Central memory CD8-positive, alpha-beta T cell (primary cell): ENCODE data around the gene HSPB2.

ENCODE experiments used
- ATAC-seq: fragments of 150-1000 bp; cut with Tn5 transposase; replicated peaks from 2 replicates; pipeline ENCODE4 v1.10.0; 2022; ENCODE audit warnings: mild to moderate bottlenecking, moderate FRiP score, moderate number of reproducible peaks; ENCODE audit not compliant: poor library complexity, severe bottlenecking; ENCODE audit errors: extremely low read depth
- DNase-seq, 2 donors: peaks; one replicate each; pipeline ENCODE4 v3.0.0; 2021; ENCODE audit warnings: low spot score in 2 of 2
- H3K27ac Mint-ChIP-seq: one replicate; pipeline ENCODE4 v1.8.0; 2022; ENCODE audit warnings: low read depth, mild to moderate bottlenecking, moderate library complexity, mixed read lengths
- H3K27me3 Mint-ChIP-seq: one replicate; pipeline ENCODE4 v1.8.0; 2022; ENCODE audit warnings: mixed read lengths
- H3K36me3 Mint-ChIP-seq: one replicate; pipeline ENCODE4 v1.8.0; 2022; ENCODE audit warnings: mild to moderate bottlenecking, moderate library complexity, mixed read lengths; ENCODE audit not compliant: insufficient read depth
- H3K4me1 Mint-ChIP-seq: one replicate; pipeline ENCODE4 v1.8.0; 2022; ENCODE audit warnings: mixed read lengths
- H3K4me3 Mint-ChIP-seq: one replicate; pipeline ENCODE4 v1.8.0; 2022; ENCODE audit warnings: mild to moderate bottlenecking, moderate library complexity, mixed read lengths
- H3K9me3 Mint-ChIP-seq: one replicate; pipeline ENCODE4 v1.8.0; 2022; ENCODE audit warnings: mixed read lengths

The HSPB2 gene

GRCh38 chr11:111934306-111934705, 21.8 kb downstream of the HSPB2 start:
- H3K27me3 Mint-ChIP-seq = no peaks in the 10 kb centered on the region

GRCh38 chr11:111935317-111936039, 22.9 kb downstream of the HSPB2 start:
- Mint-ChIP-seq H3K27ac (no peak overlapping the region), H3K4me3 (no peak overlapping the region), H3K4me1 (peaks cover 34% of the 10 kb centered on the region), H3K36me3 (peaks cover 7% of the 10 kb centered on the region), H3K9me3 (no peaks in the 10 kb centered on the region), H3K27me3 (no peaks in the 10 kb centered on the region)
- no peak for DNase-seq
- ATAC-seq = no peak

More at GRCh38 chr11:111934306-111934705, 21.8 kb downstream of the HSPB2 start:
- H3K9me3 Mint-ChIP-seq = no peaks in the 10 kb centered on the region
- no peak overlapping the region for H3K4me3 Mint-ChIP-seq
- peaks cover 32% of the 10 kb centered on the region for H3K4me1 Mint-ChIP-seq
- ATAC-seq (no peak), DNase-seq (no peak)
- no peak overlapping the region for H3K27ac Mint-ChIP-seq
- H3K36me3 Mint-ChIP-seq = peaks cover 7% of the 10 kb centered on the region

- peak overlapping the region; percentile 85 for H3K4me3 Mint-ChIP-seq
- peaks cover 7% of the 10 kb centered on the region for H3K36me3 Mint-ChIP-seq
- H3K27ac Mint-ChIP-seq = peak overlapping the region; percentile 83
- no peaks in the 10 kb centered on the region for H3K27me3 Mint-ChIP-seq
- no peak for DNase-seq
- peaks cover 34% of the 10 kb centered on the region for H3K4me1 Mint-ChIP-seq
- no peaks in the 10 kb centered on the region for H3K9me3 Mint-ChIP-seq
- no peak for ATAC-seq
These were observed 23.6 kb downstream of the HSPB2 start for GRCh38 chr11:111936040-111936540.

GRCh38 chr11:111937461-111937769, 24.9 kb downstream of the HSPB2 start:
- Mint-ChIP-seq H3K27ac (no peak overlapping the region), H3K4me3 (peak overlapping the region; percentile 85), H3K27me3 (no peaks in the 10 kb centered on the region), H3K4me1 (peaks cover 34% of the 10 kb centered on the region), H3K36me3 (peaks cover 7% of the 10 kb centered on the region), H3K9me3 (no peaks in the 10 kb centered on the region)
- ATAC-seq = no peak
- no peak for DNase-seq

- Mint-ChIP-seq H3K4me1 (peaks cover 29% of the 10 kb centered on the region), H3K4me3 (peak overlapping the region; percentile 85), H3K27ac (peak overlapping the region; percentile 39), H3K36me3 (peaks cover 7% of the 10 kb centered on the region), H3K9me3 (no peaks in the 10 kb centered on the region), H3K27me3 (no peaks in the 10 kb centered on the region)
- ATAC-seq (no peak), DNase-seq (no peak)
These were observed 25.3 kb downstream of the HSPB2 start for GRCh38 chr11:111937844-111938243.

GRCh38 chr11:111938687-111939160, 26.2 kb downstream of the HSPB2 start:
- Mint-ChIP-seq H3K4me3 (peak overlapping the region; percentile 85), H3K36me3 (peaks cover 7% of the 10 kb centered on the region), H3K4me1 (peaks cover 29% of the 10 kb centered on the region), H3K9me3 (no peaks in the 10 kb centered on the region), H3K27me3 (no peaks in the 10 kb centered on the region), H3K27ac (peak overlapping the region; percentile 39)
- ATAC-seq (peak; percentile 50), DNase-seq (no peak)

GRCh38 chr11:111939836-111940604, 27.5 kb downstream of the HSPB2 start:
- Mint-ChIP-seq H3K27me3 (no peaks in the 10 kb centered on the region), H3K4me3 (no peak overlapping the region), H3K36me3 (peaks cover 7% of the 10 kb centered on the region), H3K4me1 (peaks cover 29% of the 10 kb centered on the region), H3K27ac (no peak overlapping the region), H3K9me3 (no peaks in the 10 kb centered on the region)
- no peak for DNase-seq
- no peak for ATAC-seq

- no peaks in the 10 kb centered on the region for H3K27me3 Mint-ChIP-seq
- peaks cover 2% of the 10 kb centered on the region for H3K36me3 Mint-ChIP-seq
- H3K4me3 Mint-ChIP-seq = no peak overlapping the region
- no peak overlapping the region for H3K27ac Mint-ChIP-seq
- DNase-seq (no peak), ATAC-seq (no peak)
- H3K4me1 Mint-ChIP-seq = peaks cover 23% of the 10 kb centered on the region
- no peaks in the 10 kb centered on the region for H3K9me3 Mint-ChIP-seq
These were observed 29.4 kb downstream of the HSPB2 start for GRCh38 chr11:111941963-111942362.

- Mint-ChIP-seq H3K4me3 (no peak overlapping the region), H3K27ac (no peak overlapping the region), H3K4me1 (peaks cover 18% of the 10 kb centered on the region), H3K9me3 (no peaks in the 10 kb centered on the region), H3K27me3 (no peaks in the 10 kb centered on the region), H3K36me3 (no peaks in the 10 kb centered on the region)
- no peak for DNase-seq
- no peak for ATAC-seq
These were observed 30.3 kb downstream of the HSPB2 start for GRCh38 chr11:111942829-111943228.

GRCh38 chr11:111944139-111944538, 31.6 kb downstream of the HSPB2 start:
- ATAC-seq (no peak), DNase-seq (no peak)
- H3K4me1 Mint-ChIP-seq = peaks cover 4% of the 10 kb centered on the region
- no peaks in the 10 kb centered on the region for H3K27me3 Mint-ChIP-seq
- no peaks in the 10 kb centered on the region for H3K36me3 Mint-ChIP-seq
- no peak overlapping the region for H3K4me3 Mint-ChIP-seq
- H3K9me3 Mint-ChIP-seq = no peaks in the 10 kb centered on the region
- peak overlapping the region; percentile 23 for H3K27ac Mint-ChIP-seq

- no peaks in the 10 kb centered on the region for H3K36me3 Mint-ChIP-seq
- no peak for ATAC-seq
- no peak overlapping the region for H3K4me3 Mint-ChIP-seq
- H3K27me3 Mint-ChIP-seq = no peaks in the 10 kb centered on the region
- H3K4me1 Mint-ChIP-seq = no peaks in the 10 kb centered on the region
- no peak for DNase-seq
- H3K27ac Mint-ChIP-seq = no peak overlapping the region
- no peaks in the 10 kb centered on the region for H3K9me3 Mint-ChIP-seq
These were observed 32.1 kb downstream of the HSPB2 start for GRCh38 chr11:111944651-111945051.

- no peak for DNase-seq
- no peak overlapping the region for H3K27ac Mint-ChIP-seq
- H3K27me3 Mint-ChIP-seq = no peaks in the 10 kb centered on the region
- H3K36me3 Mint-ChIP-seq = no peaks in the 10 kb centered on the region
- H3K4me1 Mint-ChIP-seq = no peaks in the 10 kb centered on the region
- no peak overlapping the region for H3K4me3 Mint-ChIP-seq
- no peak for ATAC-seq
- no peaks in the 10 kb centered on the region for H3K9me3 Mint-ChIP-seq
These were observed 32.7 kb downstream of the HSPB2 start for GRCh38 chr11:111945198-111945597.

GRCh38 chr11:111946499-111946898, 34.0 kb downstream of the HSPB2 start:
- no peaks in the 10 kb centered on the region for H3K4me1 Mint-ChIP-seq
- ATAC-seq (no peak), DNase-seq (no peak)
- no peak overlapping the region for H3K27ac Mint-ChIP-seq
- no peak overlapping the region for H3K4me3 Mint-ChIP-seq
- no peaks in the 10 kb centered on the region for H3K36me3 Mint-ChIP-seq
- H3K27me3 Mint-ChIP-seq = no peaks in the 10 kb centered on the region
- H3K9me3 Mint-ChIP-seq = no peaks in the 10 kb centered on the region
